ENCODE results near the gene CNDP2.
"Not testable (repeated sequence)": the region's sequence is repeated elsewhere in the genome, so short reads cannot be mapped to it uniquely, and the experiment has no call there.

The CNDP2 gene

GRCh38 chr18:74473976-74474640 lies 22.1 kb upstream of the CNDP2 start:
- DNase-seq, result no peak

- no peak for DNase-seq
These were observed 20.0 kb upstream of the CNDP2 start for GRCh38 chr18:74476140-74476539.

GRCh38 chr18:74477771-74478170 lies 18.4 kb upstream of the CNDP2 start:
- DNase-seq, result no peak

GRCh38 chr18:74478316-74478715 lies 17.8 kb upstream of the CNDP2 start:
- no peak for DNase-seq

GRCh38 chr18:74478880-74479279 lies 17.3 kb upstream of the CNDP2 start:
- DNase-seq, result no peak

- no peak for DNase-seq
These were observed 16.5 kb upstream of the CNDP2 start for GRCh38 chr18:74479486-74480148.

GRCh38 chr18:74480149-74480651 lies 16.0 kb upstream of the CNDP2 start:
- no peak for DNase-seq

- DNase-seq, result no peak
These were observed 13.5 kb upstream of the CNDP2 start for GRCh38 chr18:74482697-74483096.

GRCh38 chr18:74486119-74486849 lies 9.9 kb upstream of the CNDP2 start:
- DNase-seq, result no peak

- no peak for DNase-seq
These were observed 7.8 kb upstream of the CNDP2 start for GRCh38 chr18:74488354-74488753.

- DNase-seq, result no peak
These were observed 7.3 kb upstream of the CNDP2 start for GRCh38 chr18:74488864-74489263.

GRCh38 chr18:74489676-74490075 lies 6.5 kb upstream of the CNDP2 start:
- no peak for DNase-seq

GRCh38 chr18:74492259-74492658 lies 3.9 kb upstream of the CNDP2 start:
- no peak for DNase-seq

GRCh38 chr18:74493689-74494088 lies 2.5 kb upstream of the CNDP2 start:
- no peak for DNase-seq

- DNase-seq, result no peak
These were observed 1.6 kb upstream of the CNDP2 start for GRCh38 chr18:74494514-74494913.

- DNase-seq, result peak; percentile 63
These were observed 553 bp downstream of the CNDP2 start for GRCh38 chr18:74496508-74497323.

- no peak for DNase-seq
These were observed 1.1 kb downstream of the CNDP2 start for GRCh38 chr18:74497324-74497676.

GRCh38 chr18:74497778-74498177 lies 1.6 kb downstream of the CNDP2 start:
- DNase-seq, result no peak

GRCh38 chr18:74498712-74499627 lies 2.8 kb downstream of the CNDP2 start:
- DNase-seq, result peak; percentile 73

- peak; percentile 47 for DNase-seq
These were observed 3.5 kb downstream of the CNDP2 start for GRCh38 chr18:74499633-74500032.

- DNase-seq, result no peak
These were observed 4.2 kb downstream of the CNDP2 start for GRCh38 chr18:74500372-74500771.

GRCh38 chr18:74500774-74501173 lies 4.6 kb downstream of the CNDP2 start:
- DNase-seq, result not testable (repeated sequence)

Data from activated CD4-positive, CD25-positive, alpha-beta regulatory T cell treated with anti-CD3 and anti-CD28 coated beads, Interleukin-2, amount 50 U/mL, for 72 hours (primary cell).